Activated CD8-positive, alpha-beta memory T cell treated with anti-CD3 and anti-CD28 coated beads, Interleukin-2, amount 50 U/mL, for 24 hours (primary cell): Measurements from ENCODE around the gene MSI2.
"Not testable (repeated sequence)": the region's sequence is repeated elsewhere in the genome, so short reads cannot be mapped to it uniquely, and the experiment has no call there.

ENCODE experiments used
- DNase-seq: peaks from one replicate; pipeline ENCODE4 v3.0.0-alpha.2; 2020; ENCODE audit errors: extremely low read depth

MSI2 gene

DNA sequence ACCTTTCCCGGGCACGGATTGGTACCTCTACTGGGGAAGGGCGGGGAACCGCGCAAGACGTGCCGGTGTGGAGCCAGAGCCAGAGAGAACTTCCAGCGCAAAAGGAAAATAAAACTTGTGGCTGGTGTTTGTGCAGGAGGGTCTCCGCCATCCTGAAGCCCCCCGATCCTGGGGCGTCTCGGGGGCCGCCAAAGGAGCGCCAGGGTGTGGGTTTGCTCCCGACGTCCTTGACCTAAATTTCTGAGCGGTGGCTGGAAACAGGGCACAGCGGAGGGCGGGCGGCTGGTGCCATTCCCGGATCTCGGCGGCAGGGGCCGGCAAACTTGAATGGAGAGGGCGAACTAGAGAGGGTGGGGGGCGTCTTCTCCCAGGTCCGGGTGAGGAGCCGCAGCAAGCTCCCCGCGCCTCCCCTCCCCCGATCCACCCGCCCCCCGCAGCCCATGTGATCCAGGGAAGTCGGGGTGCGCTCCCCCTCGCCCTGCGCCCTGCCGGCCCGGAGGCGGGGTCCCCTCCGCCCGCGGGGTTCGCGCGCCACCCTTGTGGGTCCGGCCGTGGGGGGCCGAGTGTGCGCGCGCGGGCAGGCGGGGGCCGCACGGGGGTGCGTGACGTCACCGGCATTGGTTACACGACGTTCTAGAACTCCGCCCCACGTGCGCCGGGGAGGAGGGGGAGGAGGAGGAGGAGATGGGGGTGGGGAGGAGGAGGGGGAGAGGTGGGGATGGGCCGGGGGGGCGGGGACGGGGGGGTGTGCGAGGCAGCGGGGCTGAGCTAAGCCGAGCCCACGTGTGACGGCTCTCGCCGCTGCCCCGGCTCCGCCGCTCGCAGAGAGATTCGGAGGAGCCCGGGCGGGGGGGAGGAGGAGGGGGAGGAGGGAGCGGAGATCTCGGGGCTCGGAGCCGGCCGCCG, at the start of gene MSI2:
Gene MSI2, plus strand, starts transcription at position 748 of the 906 bp plus-strand sequence. CDS start 220 bp downstream, outside the sequence.
- DNase-seq = peak; percentile 70

DNA sequence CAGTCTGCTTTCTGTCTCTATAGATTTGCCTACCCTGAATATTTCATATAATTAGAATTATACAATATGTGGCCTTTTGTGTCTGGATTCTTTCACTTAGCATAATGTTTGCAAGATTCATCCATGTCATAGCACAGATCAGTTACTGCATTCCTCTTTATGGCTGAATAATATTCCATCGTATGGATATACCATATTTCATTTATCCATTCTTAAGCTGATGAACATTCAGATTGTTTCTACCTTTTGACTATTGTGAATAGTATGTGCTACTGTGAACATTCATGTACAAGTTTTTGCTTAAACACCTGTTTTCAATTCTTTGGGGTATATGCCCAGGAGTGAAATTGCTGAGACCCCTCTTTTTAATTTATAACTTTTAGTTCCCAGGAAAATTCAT, 49.4 kb upstream of the MSI2 start:
- no peak for DNase-seq

DNA sequence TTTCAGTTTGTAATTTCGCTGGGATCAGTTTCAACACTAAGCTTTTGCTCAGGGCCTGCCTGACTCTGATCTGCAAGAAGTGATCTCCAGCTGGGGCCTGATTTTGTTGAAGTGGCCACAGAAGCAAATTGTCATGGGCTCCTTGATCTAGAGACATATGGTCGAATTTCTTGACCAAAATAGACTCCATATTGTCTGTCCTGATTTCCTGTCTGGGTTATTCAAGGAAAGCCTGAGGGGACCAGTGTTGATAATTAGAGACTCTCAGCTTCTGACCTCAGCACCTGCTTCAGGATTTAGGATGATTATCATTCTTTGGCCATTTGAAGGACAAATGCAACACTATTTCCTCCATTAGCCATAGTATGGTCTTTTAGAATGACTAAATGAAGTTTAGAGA, 48.9 kb upstream of the MSI2 start:
- no peak for DNase-seq

DNA sequence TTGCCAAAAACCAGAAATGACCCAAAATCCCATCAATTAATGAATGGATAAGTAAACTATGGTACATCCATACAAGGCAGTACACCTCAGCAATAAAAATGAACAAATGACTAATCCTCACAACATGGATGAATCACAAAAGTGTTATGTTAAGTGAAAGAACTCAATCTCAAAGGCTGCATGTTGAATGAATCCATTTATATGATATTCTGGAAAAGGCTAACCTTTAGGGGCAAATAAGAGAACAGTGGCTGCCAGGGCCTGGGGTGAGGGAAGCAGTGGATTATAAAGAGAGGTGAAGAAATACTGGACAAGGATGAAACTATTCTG, 46.1 kb upstream of the MSI2 start:
- no peak for DNase-seq

DNA sequence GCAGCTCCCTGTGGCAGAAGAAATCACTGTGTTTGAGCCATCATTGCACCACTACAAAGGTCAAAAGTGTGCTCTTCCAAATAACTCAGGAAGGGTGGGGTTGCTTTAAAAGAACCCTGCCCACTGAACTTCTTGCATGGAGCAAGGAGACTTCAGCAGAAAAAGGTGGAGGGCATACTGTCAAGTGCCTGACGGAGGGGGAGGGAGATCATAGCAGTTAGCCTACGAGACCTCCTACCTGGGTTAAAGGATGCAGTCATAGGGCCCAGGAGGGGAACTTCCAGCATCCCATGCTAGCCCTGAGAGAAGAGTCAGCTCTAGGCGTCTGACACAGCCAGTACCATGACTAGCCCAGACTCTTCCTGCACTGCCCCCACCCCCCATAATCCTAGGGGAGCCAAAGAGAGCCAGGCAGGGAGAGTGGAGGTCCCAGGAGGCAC, 45.3 kb upstream of the MSI2 start:
- no peak for DNase-seq

DNA sequence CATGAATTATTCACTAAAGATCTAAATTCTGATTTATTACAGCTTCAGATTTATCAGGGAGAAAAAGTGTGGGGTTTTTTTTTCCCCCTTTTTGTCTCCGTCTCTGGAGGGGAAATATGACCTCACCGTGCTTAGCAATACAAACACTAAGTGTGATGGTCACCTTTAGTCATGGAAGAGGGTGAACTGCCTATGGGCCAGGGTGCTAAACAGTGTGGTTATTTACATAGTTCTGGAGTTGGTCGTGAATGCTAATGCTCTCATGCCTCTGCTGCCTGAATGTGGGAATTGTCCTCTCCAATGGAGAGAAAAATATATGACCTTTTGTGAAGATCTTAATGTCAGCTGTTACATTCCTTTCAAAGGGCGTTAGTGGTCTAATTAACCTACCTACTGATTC, 44.8 kb upstream of the MSI2 start:
- DNase-seq = no peak

DNA sequence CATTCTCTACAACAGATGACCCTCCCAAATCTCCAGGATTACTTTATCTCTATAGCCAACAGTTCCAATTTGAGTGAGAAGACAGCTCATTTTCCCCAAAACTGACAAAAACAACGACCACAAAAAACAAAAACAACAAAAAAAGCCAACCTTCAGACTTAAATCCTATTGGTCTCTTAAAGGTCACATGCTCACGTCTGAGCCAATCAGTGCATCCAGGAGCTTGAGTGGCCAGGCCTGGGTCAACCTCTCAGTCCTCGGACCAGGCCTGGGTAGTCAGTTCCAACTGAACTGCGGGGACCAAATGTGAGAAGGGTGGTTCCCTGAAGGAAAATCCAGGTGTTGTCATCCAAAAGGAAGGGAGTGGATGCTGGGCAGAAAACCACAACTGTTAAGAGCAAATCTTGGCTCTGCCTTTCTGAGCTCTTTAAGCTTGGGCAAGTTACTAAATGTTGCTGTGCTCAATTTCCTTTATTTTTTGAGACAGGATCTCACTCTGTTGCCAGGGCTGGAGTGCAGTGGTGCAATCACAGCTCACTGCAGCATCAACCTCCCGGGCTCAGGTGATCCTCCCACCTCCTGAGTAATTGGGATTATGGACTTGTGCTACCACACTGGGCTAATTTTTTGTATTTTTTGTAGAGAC, 43.0 kb upstream of the MSI2 start:
- DNase-seq = no peak

DNA sequence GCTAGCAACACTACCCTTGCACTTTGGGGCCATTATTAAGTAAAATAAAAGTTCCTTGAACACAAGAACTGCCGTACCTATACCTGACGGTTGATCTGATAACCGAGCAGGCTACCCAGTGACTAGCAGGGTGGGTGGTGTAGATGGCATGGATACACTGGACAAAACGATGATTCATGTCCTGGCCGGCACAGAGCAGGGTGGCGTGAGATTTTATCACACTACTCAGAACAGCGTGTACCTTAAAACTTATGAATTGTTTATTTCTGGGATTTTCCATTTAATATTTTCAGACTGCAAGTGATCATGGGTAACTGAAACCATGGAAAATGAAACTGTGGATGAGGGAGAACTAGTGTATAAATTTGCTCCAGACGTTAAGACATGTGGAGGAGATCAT, 41.0 kb upstream of the MSI2 start:
- DNase-seq = no peak

DNA sequence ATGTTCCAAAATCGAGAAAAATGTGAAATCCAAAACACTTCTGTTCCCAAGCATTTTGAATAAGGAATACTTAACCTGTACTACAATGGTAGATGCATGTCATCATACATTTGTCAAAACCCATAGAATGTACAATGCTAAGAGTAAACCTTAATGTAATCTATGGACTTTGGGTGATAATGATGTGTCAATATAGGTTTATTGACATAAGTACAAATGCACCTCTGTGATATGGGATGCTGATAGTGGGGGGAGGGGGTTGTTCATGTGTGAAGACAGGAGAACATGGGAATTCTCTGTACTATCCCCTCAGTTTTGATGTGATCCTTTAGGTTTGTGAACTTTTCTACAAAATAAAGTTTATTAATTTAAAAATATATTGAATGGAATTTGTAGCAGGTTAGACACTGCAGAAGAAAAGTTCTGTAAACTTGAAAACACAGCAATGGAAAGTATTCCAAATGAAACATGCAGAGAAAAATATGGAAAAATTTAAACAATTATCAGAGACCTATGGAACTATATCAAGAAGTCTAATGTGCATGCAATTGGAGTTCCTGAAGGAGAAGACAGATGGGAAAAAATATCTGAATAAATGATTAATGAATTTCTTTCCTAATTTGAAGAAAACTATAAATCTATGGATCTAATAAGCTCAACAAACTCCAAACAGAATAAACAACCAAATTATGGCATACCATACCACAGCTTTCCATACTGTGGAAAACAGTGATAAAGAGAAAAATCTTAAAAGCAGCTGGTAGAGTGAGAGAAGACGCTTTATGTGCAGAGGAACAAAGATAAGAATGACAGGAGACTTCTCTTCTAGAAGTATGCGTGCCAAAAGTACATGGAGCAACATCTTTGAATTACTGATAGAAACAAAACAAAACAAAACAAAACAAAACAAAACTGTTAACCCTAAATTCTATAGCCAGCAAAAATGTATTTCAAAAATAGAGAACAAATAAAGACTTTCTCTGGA, 34.7 kb upstream of the MSI2 start:
- no peak for DNase-seq

DNA sequence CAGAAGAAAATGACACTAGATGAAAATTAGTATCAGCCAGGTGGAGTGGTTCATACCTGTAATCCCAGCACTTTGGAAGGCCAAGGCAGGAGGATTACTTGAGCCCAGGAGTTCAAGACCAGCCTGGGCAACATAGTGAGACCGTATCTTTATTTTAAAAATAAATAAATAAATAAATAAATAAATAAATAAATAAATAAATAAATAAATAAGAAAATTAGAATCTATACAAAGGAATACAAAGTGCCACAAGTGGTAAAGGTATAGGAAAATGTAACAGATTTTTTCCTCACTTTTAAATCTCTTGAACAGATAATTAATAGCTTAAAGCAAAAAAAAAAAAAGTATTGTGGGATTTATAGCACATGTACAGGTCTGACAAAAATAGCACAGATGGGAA, 33.9 kb upstream of the MSI2 start:
- not testable (repeated sequence) for DNase-seq

DNA sequence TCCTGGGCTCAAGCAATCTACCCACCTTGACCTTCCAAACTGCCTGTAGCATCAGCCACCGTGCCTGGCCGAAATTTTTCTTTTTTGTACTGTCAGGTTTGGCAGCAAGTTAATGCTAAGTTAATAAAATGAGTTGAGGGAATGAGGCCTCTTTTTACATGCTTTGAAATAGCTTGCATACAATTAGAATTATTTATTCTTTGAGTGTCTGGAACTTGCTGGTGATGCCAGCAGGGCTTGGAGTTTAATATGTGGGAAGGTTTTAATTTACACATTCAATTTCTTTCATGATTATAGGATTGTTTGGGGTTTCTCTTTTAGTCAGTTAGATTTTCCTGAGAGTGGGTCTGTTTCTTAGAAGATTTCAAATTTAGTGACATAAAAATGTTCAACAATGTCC, 31.2 kb upstream of the MSI2 start:
- no peak for DNase-seq

DNA sequence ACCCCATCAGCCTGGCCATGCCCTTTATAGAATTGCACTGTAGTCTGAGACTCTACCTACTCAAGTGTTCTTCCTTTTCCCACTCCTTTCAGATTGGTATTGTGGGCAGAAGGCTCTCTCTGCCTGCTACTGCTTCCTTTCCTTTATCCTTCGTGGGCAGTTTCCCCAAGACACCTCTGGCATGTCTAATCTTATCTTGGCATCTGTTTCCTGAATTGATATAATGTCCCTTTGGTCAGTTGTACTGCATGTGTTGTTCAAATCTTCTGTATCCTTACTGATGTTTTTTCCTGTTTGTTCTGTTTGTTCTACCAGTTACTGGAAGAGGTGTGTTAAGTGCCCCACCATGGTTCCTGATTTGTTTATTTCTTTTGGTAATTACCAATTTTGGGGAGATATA, 29.5 kb upstream of the MSI2 start:
- DNase-seq = no peak

DNA sequence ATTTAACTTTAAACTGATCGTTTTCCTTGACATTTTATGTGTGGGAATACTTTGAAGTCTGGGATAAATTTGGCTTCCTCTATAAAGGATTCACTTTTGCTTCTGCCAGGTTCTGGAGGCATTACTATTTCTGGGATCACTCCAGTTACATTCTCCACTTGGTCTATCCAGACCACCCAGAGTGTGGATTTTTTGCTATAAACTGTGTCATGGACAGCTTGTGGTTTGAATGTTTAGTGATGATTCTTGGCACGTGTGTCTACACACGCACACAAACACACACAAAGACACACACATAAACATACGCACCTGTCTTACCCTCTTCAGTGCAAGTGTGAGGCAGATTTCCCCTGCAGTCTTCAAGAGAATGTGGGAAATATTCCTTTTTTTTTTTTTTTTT, 27.4 kb upstream of the MSI2 start:
- no peak for DNase-seq

DNA sequence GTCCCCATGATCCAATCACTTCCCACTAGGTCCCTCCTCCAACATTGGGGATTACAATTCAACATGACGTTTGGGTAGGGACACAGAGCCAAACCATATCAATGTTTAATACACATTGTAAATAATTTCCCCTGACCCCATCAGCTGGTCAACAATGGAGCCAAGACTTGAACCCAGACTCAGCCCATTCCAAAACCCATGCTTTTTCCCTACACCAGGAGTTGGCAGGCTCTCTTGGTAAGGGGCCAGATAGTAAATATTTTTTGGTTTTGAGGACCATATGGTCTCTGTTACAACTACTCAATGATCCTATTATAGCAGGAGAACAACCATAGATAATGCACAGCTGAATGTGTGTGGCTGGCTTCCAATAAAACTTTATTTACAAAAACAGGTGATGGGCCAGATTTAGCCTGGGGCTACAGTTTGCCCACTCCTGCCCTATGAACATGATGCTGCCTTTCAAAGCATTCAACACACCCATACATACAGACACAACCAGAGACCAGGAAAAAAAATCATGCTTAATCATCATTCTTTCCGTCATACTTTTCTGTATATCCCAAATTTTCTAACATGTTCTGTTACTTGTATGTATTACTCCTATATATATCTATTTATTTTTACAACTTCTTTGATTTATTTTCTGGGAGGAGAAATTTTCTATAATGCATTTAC, 22.1 kb upstream of the MSI2 start:
- DNase-seq = no peak

DNA sequence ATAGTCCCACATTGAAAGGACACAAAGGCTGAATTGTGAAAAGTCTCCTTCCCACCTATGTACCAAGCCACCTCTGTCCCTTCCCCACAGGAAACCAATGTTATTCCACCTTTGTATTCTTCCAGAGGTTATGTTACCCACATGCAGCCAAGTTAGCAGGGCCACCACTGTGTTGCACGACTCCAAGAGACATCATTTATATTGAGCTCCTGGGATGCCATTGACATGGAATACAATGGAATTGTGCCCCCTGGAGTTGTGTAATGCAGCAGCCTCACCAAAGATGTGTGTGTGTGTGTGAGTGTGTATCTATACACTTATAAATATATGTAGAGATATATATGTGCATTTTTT, 21.6 kb upstream of the MSI2 start:
- DNase-seq = no peak

DNA sequence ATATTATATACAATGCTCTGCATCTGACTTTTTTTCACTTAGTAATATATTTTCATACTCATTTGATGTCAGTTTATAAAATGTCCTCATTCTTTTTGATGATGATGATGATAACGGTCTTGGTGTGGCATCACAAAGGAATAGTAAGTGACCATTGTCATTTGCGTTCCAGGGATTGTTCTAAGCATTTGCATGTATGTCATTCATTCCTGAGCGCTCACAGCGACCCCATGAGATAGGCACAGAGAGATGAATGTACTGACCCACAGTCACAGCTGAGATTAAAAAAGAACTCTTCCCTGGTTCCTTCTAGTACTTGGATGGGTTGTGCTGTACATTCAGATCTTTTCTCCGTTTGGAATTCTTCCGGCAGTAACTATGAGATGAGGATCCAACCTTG, 21.2 kb upstream of the MSI2 start:
- DNase-seq = no peak

DNA sequence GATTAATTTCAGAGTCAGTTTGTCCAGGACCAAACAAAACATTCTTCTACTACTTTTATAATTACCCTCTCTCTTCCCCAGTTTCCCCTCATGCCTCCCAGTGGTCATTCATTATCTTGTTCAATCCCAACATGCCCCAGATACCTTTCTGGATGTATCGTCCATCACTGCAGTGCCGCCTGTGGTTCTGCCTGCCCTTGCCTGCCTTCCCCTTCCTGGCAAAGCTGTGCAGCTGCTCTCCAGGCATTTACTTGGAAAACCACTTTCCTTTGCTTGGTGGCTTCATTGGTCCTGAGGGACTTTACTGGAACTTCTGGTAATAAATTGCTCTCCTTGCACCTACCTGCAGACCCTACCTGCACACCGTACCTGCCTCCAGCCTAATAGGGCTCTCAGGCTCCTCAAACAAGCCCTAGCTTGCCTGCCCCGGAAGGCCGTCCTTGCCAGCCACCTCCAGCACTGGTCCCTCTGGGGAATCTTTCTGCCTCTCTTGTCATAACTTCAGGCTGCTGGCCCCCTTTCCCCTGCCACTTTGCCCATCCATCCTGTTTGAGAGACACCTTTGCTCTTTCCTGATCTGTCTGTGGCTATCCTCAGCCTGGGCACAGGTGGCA, 19.5 kb upstream of the MSI2 start:
- DNase-seq = no peak

DNA sequence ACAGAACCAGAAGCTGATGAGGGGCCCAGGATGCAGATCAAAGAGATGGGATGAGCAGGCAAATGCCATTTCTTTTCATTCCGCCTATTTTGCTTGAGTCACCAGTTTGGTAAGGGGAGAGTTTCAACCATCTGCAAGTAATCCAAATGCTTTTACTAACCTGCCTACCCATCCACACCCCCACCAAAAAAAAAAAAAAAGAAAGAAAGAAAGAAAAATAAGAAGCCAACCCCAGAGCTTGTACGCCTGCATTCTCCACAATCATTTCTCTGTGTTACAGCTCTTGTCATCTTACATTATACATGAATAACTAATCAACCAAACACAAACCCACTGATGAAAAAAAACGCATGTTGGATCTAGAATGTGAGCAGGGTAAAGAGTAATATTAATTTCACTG, 15.7 kb upstream of the MSI2 start:
- no peak for DNase-seq

DNA sequence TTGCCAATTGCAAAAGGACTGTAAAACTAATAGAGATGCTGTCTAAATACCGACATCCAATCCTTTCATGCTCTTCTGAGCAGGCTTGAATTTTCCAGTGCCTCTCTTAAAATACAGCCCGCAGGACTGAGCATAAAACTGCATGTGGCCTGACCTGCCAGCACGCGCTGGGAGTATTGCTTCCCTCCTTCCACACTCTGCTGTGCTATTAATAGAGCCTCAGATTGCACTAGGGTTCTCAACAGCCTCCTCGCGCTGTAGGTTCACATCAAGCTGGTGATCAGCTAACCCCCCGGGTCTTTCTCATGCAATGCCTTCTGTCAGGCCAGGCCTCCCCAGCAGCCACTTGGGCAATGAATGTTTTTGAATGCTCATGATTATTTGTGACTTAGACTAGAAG, 14.2 kb upstream of the MSI2 start:
- no peak for DNase-seq

DNA sequence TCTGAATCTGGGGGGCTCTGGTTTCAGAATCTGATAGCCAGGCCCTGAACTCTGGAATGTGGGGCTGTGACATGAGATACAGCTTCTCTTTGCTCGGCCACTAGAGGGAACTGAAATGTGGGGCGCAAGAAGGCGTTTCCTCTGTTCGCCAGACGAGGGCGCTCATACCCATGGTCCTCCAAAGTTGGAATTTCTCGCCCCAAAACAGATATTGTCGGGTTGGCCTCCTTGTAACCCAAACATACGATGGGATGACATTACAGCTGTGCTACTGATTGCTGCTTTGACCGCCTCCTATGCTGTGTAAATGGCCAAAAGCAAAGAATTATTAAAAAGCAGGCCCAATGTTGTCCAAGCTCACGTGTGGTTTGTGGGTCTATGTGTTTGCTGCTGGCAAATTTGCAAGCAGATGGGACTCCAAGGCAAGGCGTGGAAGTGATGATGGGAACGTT, 13.1 kb upstream of the MSI2 start:
- no peak for DNase-seq

DNA sequence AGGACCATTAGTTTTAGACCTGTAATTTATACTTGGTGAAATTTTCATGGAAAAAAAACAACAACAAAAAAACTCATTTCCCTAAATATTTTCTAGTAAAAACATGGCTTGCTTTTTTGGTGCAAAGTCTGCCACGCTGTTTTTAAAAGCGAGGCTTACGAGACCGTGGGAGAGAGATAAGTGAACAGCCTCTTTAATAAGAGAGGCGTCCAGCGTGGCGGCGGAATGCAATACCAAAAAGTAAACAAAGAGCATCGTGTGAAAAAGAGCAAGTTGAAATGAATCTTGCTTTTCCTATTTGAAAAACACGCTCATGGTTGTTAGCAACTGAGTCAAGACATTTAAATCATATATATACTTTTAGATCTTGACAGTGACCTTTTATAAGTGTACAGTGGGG, 10.5 kb upstream of the MSI2 start:
- no peak for DNase-seq
